Upper lobe of left lung (tissue), 6 donors: Measurements from ENCODE around the gene B4GALNT2. TPM values are rescaled to one million over a fixed set of nuclear protein-coding genes. Genes with fewer than 3 reads are reported as not detected.

ENCODE experiments used
- ATAC-seq, 2 donors: fragments of 200-7000 bp; cut with Tn5 transposase; one replicate each; pipeline ENCODE4 v1.9.1; 2022; ENCODE audit warnings: mild to moderate bottlenecking in 2 of 2, moderate library complexity in 2 of 2; ENCODE audit not compliant: low FRiP score in 2 of 2
- DNase-seq, 2 donors: peaks; one replicate each; pipeline ENCODE4 v3.0.0-alpha.2; 2019 to 2020
- H3K27ac ChIP-seq, 4 donors: fragments of 200-600 bp; sonication (generic); one replicate each; pipeline ENCODE4 v1.5.1; 2016 to 2019
- H3K27me3 ChIP-seq, 4 donors: fragments of 200-600 bp; sonication (generic); one replicate each; pipeline ENCODE4 v1.5.1; 2017 to 2019
- H3K36me3 ChIP-seq, 4 donors: fragments of 200-600 bp; sonication (generic); one replicate each; pipeline ENCODE4 v1.5.1; 2016 to 2019
- H3K4me1 ChIP-seq, 4 donors: fragments of 200-600 bp; sonication (generic); one replicate each; pipeline ENCODE4 v1.5.1; 2018 to 2019
- H3K4me3 ChIP-seq, 4 donors: fragments of 200-600 bp; sonication (generic); one replicate each; pipeline ENCODE4 v1.5.1; 2017 to 2019; ENCODE audit warnings: mild to moderate bottlenecking in 2 of 4, moderate library complexity in 1 of 4
- H3K9me3 ChIP-seq, 4 donors: fragments of 200-600 bp; sonication (generic); one replicate each; pipeline ENCODE4 v1.5.1; 2018 to 2019
- EP300 ChIP-seq, 4 donors: sonication (generic); formaldehyde crosslinking; IDR thresholded peaks; one replicate each; pipeline ENCODE4 v1.5.1; 2017; ENCODE audit warnings: antibody characterized with exemption in 4 of 4, control low read depth in 2 of 4
- POLR2A ChIP-seq, 4 donors: fragments of 450-650 bp; IDR thresholded peaks; one replicate each; pipeline ENCODE4 v1.5.1; 2016 to 2017; ENCODE audit warnings: antibody characterized with exemption in 4 of 4, mild to moderate bottlenecking in 2 of 4
- POLR2AphosphoS5 ChIP-seq, 2 donors: sonication (generic); formaldehyde crosslinking; IDR thresholded peaks; one replicate each; pipeline ENCODE4 v1.5.1; 2017; ENCODE audit warnings: antibody characterized with exemption in 2 of 2
- WGBS, 2 donors: methylation state at CpG; one replicate each; pipeline ENCODE4 v1.1.5; 2017 to 2018; 5-methylcytosine and 5-hydroxymethylcytosine counted together
- total RNA-seq, 6 donors: library from RNA; depleted of rRNA in 4 of 6; stranded (reverse); fragments of >200 nt in 4 of 6; gene quantifications; one replicate each; pipeline versions ENCODE4 v1.1.0 to v1.2.1, GENCODE V29; 2016 to 2021
- TF ChIP-seq, protein P1 (sequence below), 6 experiments: fragments of 450-650 bp in 4 of 6; fragments of 200-600 bp in 2 of 6; sonication (generic) in 2 of 6; IDR thresholded peaks; one replicate each; pipeline ENCODE4 v1.5.1; 2016 to 2019; ENCODE audit warnings: antibody characterized with exemption in 6 of 6
- donor health status: DM: no; HTN: no; CAD: no; lungs with moderate emphysema.
- donor health status: DM: no; HTN: yes; CAD: no; lungs with severe emphysema.

Gene B4GALNT2
- total RNA-seq, 6 donors from 2014 or later: 0.11 to 1.0 (median 0.16) TPM

DNA sequence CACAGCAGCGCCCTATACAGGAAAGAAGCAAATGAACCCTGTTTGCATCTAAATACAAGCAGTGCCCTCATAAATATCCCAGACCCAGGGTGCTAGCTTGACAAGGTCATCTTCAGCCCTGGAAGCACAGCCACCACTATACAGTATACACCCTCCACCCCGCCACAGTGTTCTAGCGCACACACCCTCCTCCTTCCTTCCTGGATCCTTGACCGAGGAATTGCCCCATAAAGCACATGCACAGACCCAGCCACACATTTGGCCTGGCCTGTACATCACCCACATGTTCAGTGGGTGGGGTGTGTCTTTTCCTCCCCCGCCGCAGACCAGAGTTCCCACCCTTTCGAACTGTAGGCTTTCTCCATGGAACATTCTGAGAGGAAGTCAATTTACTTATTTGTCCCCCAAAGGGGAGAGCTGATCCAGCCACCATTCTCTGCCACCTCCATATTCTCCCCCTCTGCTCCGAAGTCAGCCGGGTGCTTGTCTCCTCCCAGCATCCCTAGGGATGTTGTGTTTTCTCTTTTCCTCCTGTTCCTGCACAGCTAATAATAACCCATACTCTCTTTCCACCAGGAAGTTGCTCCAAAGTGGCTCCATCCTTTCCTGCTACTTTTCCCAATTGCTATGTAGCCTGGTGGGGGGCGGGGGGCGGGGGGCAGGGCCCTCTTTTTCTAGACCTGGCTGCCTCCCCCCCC is 84.5 kb downstream of the B4GALNT2 start:
- H3K36me3 ChIP-seq: peaks cover 0 to 22% (median 5%) of the 10 kb centered on the region in 4 donors
- no peaks in the 10 kb centered on the region for H3K9me3 ChIP-seq
- peaks cover 53 to 81% (median 69%) of the 10 kb centered on the region in 4 donors for H3K4me1 ChIP-seq
- H3K27me3 ChIP-seq: no peaks in the 10 kb centered on the region
- DNase-seq: peak in 1 of 2 donors; percentile 82
- no peak overlapping the region for H3K4me3 ChIP-seq
- TF ChIP-seq POLR2A (IDR thresholded peaks at IDR 0.05) (peak in 1 of 4 donors; percentile 45), EP300 (IDR thresholded peaks at IDR 0.05) (peak in 2 of 4 donors; percentile 31 to 44), POLR2AphosphoS5 (IDR thresholded peaks at IDR 0.05) (peak; percentile 66 to 91)
- TF ChIP-seq, protein P1, sequence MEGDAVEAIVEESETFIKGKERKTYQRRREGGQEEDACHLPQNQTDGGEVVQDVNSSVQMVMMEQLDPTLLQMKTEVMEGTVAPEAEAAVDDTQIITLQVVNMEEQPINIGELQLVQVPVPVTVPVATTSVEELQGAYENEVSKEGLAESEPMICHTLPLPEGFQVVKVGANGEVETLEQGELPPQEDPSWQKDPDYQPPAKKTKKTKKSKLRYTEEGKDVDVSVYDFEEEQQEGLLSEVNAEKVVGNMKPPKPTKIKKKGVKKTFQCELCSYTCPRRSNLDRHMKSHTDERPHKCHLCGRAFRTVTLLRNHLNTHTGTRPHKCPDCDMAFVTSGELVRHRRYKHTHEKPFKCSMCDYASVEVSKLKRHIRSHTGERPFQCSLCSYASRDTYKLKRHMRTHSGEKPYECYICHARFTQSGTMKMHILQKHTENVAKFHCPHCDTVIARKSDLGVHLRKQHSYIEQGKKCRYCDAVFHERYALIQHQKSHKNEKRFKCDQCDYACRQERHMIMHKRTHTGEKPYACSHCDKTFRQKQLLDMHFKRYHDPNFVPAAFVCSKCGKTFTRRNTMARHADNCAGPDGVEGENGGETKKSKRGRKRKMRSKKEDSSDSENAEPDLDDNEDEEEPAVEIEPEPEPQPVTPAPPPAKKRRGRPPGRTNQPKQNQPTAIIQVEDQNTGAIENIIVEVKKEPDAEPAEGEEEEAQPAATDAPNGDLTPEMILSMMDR (IDR thresholded peaks at IDR 0.05): no peak
- H3K27ac ChIP-seq: peak overlapping the region; percentile 64 to 86 (median 78)
- WGBS, 2 donors: 39 to 46% methylated on average over 11 of the region's 11 CpGs
- peak; percentile 70 to 78 for ATAC-seq

DNA sequence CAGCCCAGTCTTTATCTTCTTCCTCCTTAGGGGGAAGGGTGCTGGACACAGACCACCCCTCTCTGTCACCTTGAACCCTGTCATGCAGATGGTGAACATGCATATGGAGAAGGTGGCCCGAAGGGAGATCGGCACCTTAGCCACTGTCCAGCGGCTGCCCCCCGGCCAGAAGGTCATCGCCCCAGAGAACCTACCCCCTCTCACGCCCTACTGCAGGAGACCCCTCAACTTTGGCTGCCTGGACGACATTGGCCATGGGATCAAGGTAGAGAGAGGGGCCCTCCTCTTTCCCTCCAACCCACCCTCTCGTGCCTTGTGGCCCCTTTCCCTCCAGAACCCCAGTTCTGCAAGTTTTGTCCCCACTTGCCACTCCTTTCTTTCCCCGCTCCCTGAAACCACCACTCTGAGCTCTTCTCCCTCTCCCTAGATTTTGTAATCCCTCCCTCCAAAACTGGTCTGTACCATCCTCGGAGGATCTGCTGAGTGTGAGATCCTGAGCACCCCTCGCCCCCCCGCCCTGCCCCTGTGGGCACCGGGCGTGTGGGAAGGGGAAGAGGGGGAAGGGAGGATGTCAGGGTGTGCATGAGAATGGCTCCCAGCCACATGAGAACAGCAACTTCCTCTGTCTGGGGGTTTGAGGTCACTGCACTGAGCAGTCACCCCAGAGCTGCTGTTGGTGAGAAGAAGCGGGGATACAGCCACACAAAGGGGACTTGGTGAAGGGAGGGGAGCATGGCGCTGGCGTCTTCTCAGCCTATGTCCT is 85.3 kb downstream of the B4GALNT2 start:
- peaks cover 53 to 74% (median 66%) of the 10 kb centered on the region in 4 donors for H3K4me1 ChIP-seq
- 63 to 65% methylated on average over 15 of the region's 17 CpGs for WGBS, 2 donors
- TF ChIP-seq POLR2AphosphoS5 (IDR thresholded peaks at IDR 0.05) (peak; percentile 62 to 86), POLR2A (IDR thresholded peaks at IDR 0.05) (peak in 1 of 4 donors; percentile 56), EP300 (IDR thresholded peaks at IDR 0.05) (peak in 1 of 4 donors; percentile 47)
- TF ChIP-seq, protein P1 (IDR thresholded peaks at IDR 0.05): no peak
- H3K36me3 ChIP-seq: peaks cover 0 to 29% (median 5%) of the 10 kb centered on the region in 4 donors
- peak overlapping the region in 1 of 4 donors; percentile 17 for H3K4me3 ChIP-seq
- H3K27ac ChIP-seq: peak overlapping the region; percentile 39 to 86 (median 72)
- no peaks in the 10 kb centered on the region for H3K9me3 ChIP-seq
- H3K27me3 ChIP-seq: no peaks in the 10 kb centered on the region
- ATAC-seq (peak; percentile 80 to 83), DNase-seq (peak; percentile 86)

DNA sequence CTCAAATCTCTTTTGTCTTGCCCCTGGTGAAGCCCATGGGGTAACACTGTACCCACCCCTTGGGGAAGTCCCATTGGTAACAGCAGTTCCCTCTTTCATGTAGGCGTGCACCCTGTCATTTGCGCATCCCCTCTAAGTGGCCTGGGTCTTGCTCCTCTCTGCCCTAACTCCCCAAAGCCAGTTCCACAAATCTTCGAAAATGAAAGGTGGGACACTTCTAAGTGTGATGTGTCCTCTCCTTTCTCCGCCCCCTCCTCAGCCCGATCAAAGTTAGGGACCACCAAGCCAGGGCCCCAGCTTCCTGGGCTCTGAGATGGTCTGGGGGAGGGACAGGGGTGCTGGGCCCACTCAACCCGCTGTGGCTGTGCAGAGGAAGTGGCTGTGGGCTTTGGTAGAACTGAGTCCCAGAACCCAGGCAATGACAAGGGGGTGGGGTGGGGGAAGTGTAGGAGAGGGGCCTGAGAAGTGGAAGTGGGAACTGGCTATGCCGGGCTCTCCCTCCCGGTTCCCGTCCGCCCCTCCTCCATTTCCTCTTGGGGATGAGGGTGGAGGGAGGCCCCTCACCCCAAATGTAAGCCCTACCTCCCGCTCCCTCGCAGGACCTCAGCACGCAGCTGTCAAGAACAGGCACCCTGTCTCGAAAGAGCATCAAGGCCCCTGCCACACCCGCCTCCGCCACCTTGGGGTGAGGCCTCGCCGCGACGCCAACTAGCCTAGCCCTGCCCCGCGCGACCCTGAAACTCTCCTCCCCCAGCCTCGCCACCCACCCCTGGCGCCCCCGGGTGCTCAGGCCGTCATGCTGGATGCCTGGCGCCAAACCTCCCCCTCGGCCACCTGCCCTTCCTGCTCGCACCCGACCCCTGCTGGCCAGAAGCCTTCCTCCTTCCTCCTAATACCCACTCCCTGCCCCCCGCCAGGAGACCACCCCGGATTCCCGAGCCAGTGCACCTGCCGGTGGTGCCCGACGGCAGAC is 86.7 kb downstream of the B4GALNT2 start:
- peaks cover 0 to 2% (median 0%) of the 10 kb centered on the region in 4 donors for H3K27me3 ChIP-seq
- H3K4me3 ChIP-seq: peak overlapping the region in 1 of 4 donors; percentile 3
- H3K9me3 ChIP-seq: no peaks in the 10 kb centered on the region
- H3K27ac ChIP-seq: peak overlapping the region; percentile 39 to 86 (median 72)
- ATAC-seq: peak in 1 of 2 donors; percentile 54
- H3K36me3 ChIP-seq: peaks cover 0 to 31% (median 5%) of the 10 kb centered on the region in 4 donors
- H3K4me1 ChIP-seq: peaks cover 55 to 73% (median 66%) of the 10 kb centered on the region in 4 donors
- TF ChIP-seq, protein P1 (IDR thresholded peaks at IDR 0.05): peak in 3 of 6 experiments; percentile 26 to 42 (median 29)
- TF ChIP-seq EP300 (IDR thresholded peaks at IDR 0.05) (no peak), POLR2A (IDR thresholded peaks at IDR 0.05) (peak in 1 of 4 donors; percentile 40), POLR2AphosphoS5 (IDR thresholded peaks at IDR 0.05) (peak; percentile 4 to 10)
- peak; percentile 60 to 80 for DNase-seq
- 52 to 70% methylated on average over 25 to 35 of the region's 37 CpGs for WGBS, 2 donors

DNA sequence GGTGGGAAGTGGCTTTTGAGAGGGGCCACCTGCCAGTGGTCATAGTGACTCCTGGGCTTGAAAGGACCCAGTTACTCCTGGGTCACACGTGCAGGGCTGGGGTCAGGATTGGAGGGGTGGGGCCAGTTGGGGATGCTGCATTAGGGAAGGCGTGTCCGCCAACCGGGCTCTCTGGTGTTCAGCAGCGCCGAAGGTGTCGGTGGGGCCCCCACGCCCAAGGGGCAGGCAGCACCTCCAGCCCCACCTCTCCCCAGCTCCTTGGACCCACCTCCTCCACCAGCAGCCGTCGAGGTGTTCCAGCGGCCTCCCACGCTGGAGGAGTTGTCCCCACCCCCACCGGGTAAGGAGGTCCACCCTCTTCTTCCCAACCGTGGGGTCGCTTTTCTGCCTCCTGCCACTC is 87.4 kb downstream of the B4GALNT2 start:
- WGBS, 2 donors: 81 to 82% methylated on average over 9 to 11 of the region's 15 CpGs
- H3K27ac ChIP-seq: peak overlapping the region; percentile 39 to 86 (median 72)
- ATAC-seq: no peak
- peaks cover 0 to 31% (median 5%) of the 10 kb centered on the region in 4 donors for H3K36me3 ChIP-seq
- H3K27me3 ChIP-seq: peaks cover 0 to 7% (median 5%) of the 10 kb centered on the region in 4 donors
- H3K9me3 ChIP-seq: no peaks in the 10 kb centered on the region
- H3K4me3 ChIP-seq: no peak overlapping the region
- DNase-seq: peak in 1 of 2 donors; percentile 55
- H3K4me1 ChIP-seq: peaks cover 56 to 73% (median 65%) of the 10 kb centered on the region in 4 donors
- TF ChIP-seq POLR2AphosphoS5 (IDR thresholded peaks at IDR 0.05): no peak
- TF ChIP-seq, protein P1 (IDR thresholded peaks at IDR 0.05): no peak
- no peak for TF ChIP-seq EP300 (IDR thresholded peaks at IDR 0.05)
- no peak for TF ChIP-seq POLR2A (IDR thresholded peaks at IDR 0.05)
